ENCODE data around the gene MALAT1. TPM values are rescaled to one million over a fixed set of nuclear protein-coding genes. Genes with fewer than 3 reads are reported as not detected.

The MALAT1 gene
- total and polyA plus RNA-seq, 2 experiments from 2014 or later, result 2,206 to 6,020 TPM

DNA sequence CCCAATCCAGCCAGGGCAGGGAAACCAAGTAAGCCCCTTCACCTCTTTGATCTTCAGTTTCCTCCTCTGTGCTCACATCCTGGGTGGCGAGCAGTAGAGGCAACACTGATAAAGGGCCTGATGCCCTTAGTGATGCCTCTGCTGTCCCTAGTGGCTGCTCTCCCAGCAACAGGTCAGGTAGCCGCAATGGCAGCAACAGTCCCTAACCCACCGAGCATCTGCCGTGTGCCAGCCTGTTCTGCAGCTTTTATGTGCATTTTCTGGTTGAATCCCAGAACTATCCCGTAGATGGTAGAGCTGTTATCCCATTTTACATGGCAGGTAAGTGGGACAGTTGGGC, 31.3 kb downstream of the MALAT1 start:
- H4K20me1 ChIP-seq (replicated peaks; ENCODE audit: insufficient read depth), result peaks cover 2% of the 10 kb centered on the region; the same call in 1 of the 2 replicates
- peaks cover 3% of the 10 kb centered on the region for H3K27me3 Mint-ChIP-seq (ENCODE audit: insufficient read depth, low read depth, poor library complexity)
- peaks cover 4% of the 10 kb centered on the region; the same call in 1 of the 3 replicates for H3K4me1 Mint-ChIP-seq
- no peak overlapping the region; the same call in 2 of the 3 replicates for H3K4me3 Mint-ChIP-seq
- no peaks in the 10 kb centered on the region for H3K9me2 ChIP-seq (ENCODE audit: insufficient read depth)
- peaks cover 45% of the 10 kb centered on the region for H3K36me3 Mint-ChIP-seq (ENCODE audit: low read depth)
- ATAC-seq (peak; percentile 77), DNase-seq (ENCODE audit: low spot score) (peak; percentile 57)
- 0 out of 2 replicates have a peak overlapping the region, but pooled peaks have one; percentile 76 for H3K27ac Mint-ChIP-seq
- no peak overlapping the region for H3K4me3 ChIP-seq
- TF ChIP-seq CREB1 (CRISPR knock-in tag; IDR thresholded peaks at IDR 0.05; ENCODE audit: low read depth), result no peak
- TF ChIP-seq POLR2AphosphoS5 (IDR thresholded peaks at IDR 0.05; ENCODE audit: low read depth), result no peak
- no peak for TF ChIP-seq EZH2 (IDR thresholded peaks at IDR 0.05; ENCODE audit: low read depth, unreplicated experiment)
- TF ChIP-seq, protein P1, sequence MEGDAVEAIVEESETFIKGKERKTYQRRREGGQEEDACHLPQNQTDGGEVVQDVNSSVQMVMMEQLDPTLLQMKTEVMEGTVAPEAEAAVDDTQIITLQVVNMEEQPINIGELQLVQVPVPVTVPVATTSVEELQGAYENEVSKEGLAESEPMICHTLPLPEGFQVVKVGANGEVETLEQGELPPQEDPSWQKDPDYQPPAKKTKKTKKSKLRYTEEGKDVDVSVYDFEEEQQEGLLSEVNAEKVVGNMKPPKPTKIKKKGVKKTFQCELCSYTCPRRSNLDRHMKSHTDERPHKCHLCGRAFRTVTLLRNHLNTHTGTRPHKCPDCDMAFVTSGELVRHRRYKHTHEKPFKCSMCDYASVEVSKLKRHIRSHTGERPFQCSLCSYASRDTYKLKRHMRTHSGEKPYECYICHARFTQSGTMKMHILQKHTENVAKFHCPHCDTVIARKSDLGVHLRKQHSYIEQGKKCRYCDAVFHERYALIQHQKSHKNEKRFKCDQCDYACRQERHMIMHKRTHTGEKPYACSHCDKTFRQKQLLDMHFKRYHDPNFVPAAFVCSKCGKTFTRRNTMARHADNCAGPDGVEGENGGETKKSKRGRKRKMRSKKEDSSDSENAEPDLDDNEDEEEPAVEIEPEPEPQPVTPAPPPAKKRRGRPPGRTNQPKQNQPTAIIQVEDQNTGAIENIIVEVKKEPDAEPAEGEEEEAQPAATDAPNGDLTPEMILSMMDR (conservative IDR thresholded peaks at IDR 0.05; ENCODE audit: low read depth in 2 of 2), result peak; percentile 41 to 47
- TF ChIP-seq JUNB (IDR thresholded peaks at IDR 0.05; ENCODE audit: unreplicated experiment), result no peak
- no peak for TF ChIP-seq ETS1 (IDR thresholded peaks at IDR 0.05)
- no peak for TF ChIP-seq REST (IDR thresholded peaks at IDR 0.05; ENCODE audit: unreplicated experiment)
- no peak overlapping the region for H3K4me2 ChIP-seq
- no peaks in the 10 kb centered on the region for H3K27me3 ChIP-seq (ENCODE audit: insufficient read depth)
- H2AFZ ChIP-seq, result no peak overlapping the region
- H3F3A ChIP-seq (replicated peaks; ENCODE audit: low read depth), result peaks cover 19% of the 10 kb centered on the region; the same call in 1 of the 2 replicates
- no peak overlapping the region for H3K27ac ChIP-seq (ENCODE audit: low read depth)
- no peaks in the 10 kb centered on the region; the same call in 1 of the 2 replicates for H3K36me3 ChIP-seq (ENCODE audit: insufficient read depth)
- H3K4me1 ChIP-seq (ENCODE audit: insufficient read depth), result peaks cover 3% of the 10 kb centered on the region; the same call in 1 of the 2 replicates
- H3K79me2 ChIP-seq (replicated peaks; ENCODE audit: insufficient read depth), result no peaks in the 10 kb centered on the region
- H3K9me3 Mint-ChIP-seq, result no peaks in the 10 kb centered on the region

GRCh38 chr11:65532388-65533064, 33.7 kb downstream of the MALAT1 start:
- H3K79me2 ChIP-seq (replicated peaks; ENCODE audit: insufficient read depth), result no peaks in the 10 kb centered on the region
- no peaks in the 10 kb centered on the region for H3K9me3 Mint-ChIP-seq
- H3K36me3 ChIP-seq (ENCODE audit: insufficient read depth), result no peaks in the 10 kb centered on the region; the same call in 1 of the 2 replicates
- H3K36me3 Mint-ChIP-seq (ENCODE audit: low read depth), result peaks cover 37% of the 10 kb centered on the region
- H3F3A ChIP-seq (replicated peaks; ENCODE audit: low read depth), result 0 out of 2 replicates have a peak, but pooled peaks cover 13% of the 10 kb centered on the region
- H3K27ac ChIP-seq (ENCODE audit: low read depth), result no peak overlapping the region
- H4K20me1 ChIP-seq (replicated peaks; ENCODE audit: insufficient read depth), result peaks cover 2% of the 10 kb centered on the region; the same call in 1 of the 2 replicates
- H2AFZ ChIP-seq, result no peak overlapping the region
- no peak for ATAC-seq
- no peak for DNase-seq (ENCODE audit: low spot score)
- H3K4me1 Mint-ChIP-seq, result no peaks in the 10 kb centered on the region
- H3K4me1 ChIP-seq (ENCODE audit: insufficient read depth), result no peaks in the 10 kb centered on the region
- no peak overlapping the region for H3K4me3 Mint-ChIP-seq
- no peak overlapping the region for H3K4me3 ChIP-seq
- no peak overlapping the region for H3K27ac Mint-ChIP-seq
- no peaks in the 10 kb centered on the region for H3K9me2 ChIP-seq (ENCODE audit: insufficient read depth)
- H3K27me3 ChIP-seq (ENCODE audit: insufficient read depth), result no peaks in the 10 kb centered on the region
- H3K27me3 Mint-ChIP-seq (ENCODE audit: insufficient read depth, low read depth, poor library complexity), result peaks cover 7% of the 10 kb centered on the region
- H3K4me2 ChIP-seq, result no peak overlapping the region
- TF ChIP-seq ETS1 (IDR thresholded peaks at IDR 0.05) (no peak), ZNF114 (CRISPR knock-in tag; IDR thresholded peaks at IDR 0.05) (no peak), POLR2AphosphoS5 (IDR thresholded peaks at IDR 0.05; ENCODE audit: low read depth) (no peak), EZH2phosphoT487 (IDR thresholded peaks at IDR 0.05; ENCODE audit: unreplicated experiment) (no peak), EZH2 (IDR thresholded peaks at IDR 0.05; ENCODE audit: low read depth, unreplicated experiment) (no peak), STAT1 (IDR thresholded peaks at IDR 0.05; ENCODE audit: unreplicated experiment) (no peak), JUNB (IDR thresholded peaks at IDR 0.05; ENCODE audit: unreplicated experiment) (no peak), REST (IDR thresholded peaks at IDR 0.05; ENCODE audit: unreplicated experiment) (no peak)

Data from GM23338 (cell line).